Brain microvascular endothelial cell (primary cell): Measurements from ENCODE around the gene THRB.
A peak's percentile ranks its signal among the peaks of the same experiment; 100 is the strongest.

Source experiments
- DNase-seq: peaks from one replicate; pipeline ENCODE4 v3.0.0-alpha.2; 2020
- H3K27ac ChIP-seq: fragments of 250-450 bp; sonication (Bioruptor Pico); 2 replicates; pipeline ENCODE4 v1.5.1; 2020; ENCODE audit warnings: mild to moderate bottlenecking, moderate library complexity
- H3K27me3 ChIP-seq: fragments of 250-450 bp; sonication (Bioruptor Pico); replicated peaks from 2 replicates; pipeline ENCODE4 v1.5.1; 2020; ENCODE audit warnings: mild to moderate bottlenecking
- H3K36me3 ChIP-seq: fragments of 250-450 bp; sonication (Bioruptor Pico); replicated peaks from 2 replicates; pipeline ENCODE4 v1.5.1; 2020; ENCODE audit warnings: mild to moderate bottlenecking
- H3K4me3 ChIP-seq: 2 replicates; pipeline ENCODE4 v1.5.1; 2011; ENCODE audit warnings: low read depth, mild to moderate bottlenecking, control low read depth, low read length, moderate library complexity
- CTCF ChIP-seq: IDR thresholded peaks from 2 replicates; pipeline ENCODE4 v1.5.1; 2011; ENCODE audit warnings: low read depth, mild to moderate bottlenecking, moderate library complexity, low read length, control low read depth, inconsistent platforms; ENCODE audit errors: missing control alignments
- in situ Hi-C: cut with HindIII; loops from 2 replicates; pipeline ENCODE4 v1.10.0; 2017; ENCODE audit warnings: low sequenced_read_pairs, low pct_ligation_motif_present

THRB gene

GRCh38 chr3:24161841-24162240 is 332.8 kb downstream of the THRB start:
- no peaks in the 10 kb centered on the region for H3K27me3 ChIP-seq

GRCh38 chr3:24160424-24161095 is 334.1 kb downstream of the THRB start:
- DNase-seq: no peak
- no peaks in the 10 kb centered on the region for H3K36me3 ChIP-seq
- in situ Hi-C loops: no loop called here

More at GRCh38 chr3:24161841-24162240, 332.8 kb downstream of the THRB start:
- no peak for TF ChIP-seq CTCF
- no peak overlapping the region for H3K4me3 ChIP-seq
- in situ Hi-C loops: no loop called here
- no peak overlapping the region for H3K27ac ChIP-seq
- no peak for DNase-seq
- no peaks in the 10 kb centered on the region for H3K36me3 ChIP-seq

GRCh38 chr3:24158761-24159454 is 335.7 kb downstream of the THRB start:
- Histone ChIP-seq H3K27me3 (no peaks in the 10 kb centered on the region), H3K4me3 (no peak overlapping the region), H3K36me3 (no peaks in the 10 kb centered on the region), H3K27ac (no peak overlapping the region)
- no peak for DNase-seq
- TF ChIP-seq CTCF: no peak
- in situ Hi-C loops: no loop called here

More at GRCh38 chr3:24160424-24161095, 334.1 kb downstream of the THRB start:
- no peak for TF ChIP-seq CTCF
- H3K4me3 ChIP-seq: no peak overlapping the region
- no peaks in the 10 kb centered on the region for H3K27me3 ChIP-seq
- no peak overlapping the region for H3K27ac ChIP-seq

GRCh38 chr3:24157106-24157505 is 337.5 kb downstream of the THRB start:
- Histone ChIP-seq H3K27ac (no peak overlapping the region), H3K36me3 (no peaks in the 10 kb centered on the region), H3K27me3 (no peaks in the 10 kb centered on the region), H3K4me3 (no peak overlapping the region)
- in situ Hi-C loops: no loop called here
- TF ChIP-seq CTCF: no peak
- no peak for DNase-seq

- TF ChIP-seq CTCF: no peak
- in situ Hi-C loops: no loop called here
- Histone ChIP-seq H3K27ac (no peak overlapping the region), H3K36me3 (no peaks in the 10 kb centered on the region), H3K4me3 (no peak overlapping the region), H3K27me3 (no peaks in the 10 kb centered on the region)
- DNase-seq: peak; percentile 67
These were observed 338.2 kb downstream of the THRB start for GRCh38 chr3:24156466-24156865.

- Histone ChIP-seq H3K4me3 (no peak overlapping the region), H3K27ac (no peak overlapping the region), H3K27me3 (no peaks in the 10 kb centered on the region), H3K36me3 (no peaks in the 10 kb centered on the region)
- DNase-seq: no peak
- in situ Hi-C loops: no loop called here
- no peak for TF ChIP-seq CTCF
These were observed 339.4 kb downstream of the THRB start for GRCh38 chr3:24155276-24155675.
